GM12878 (cell line): ENCODE results near the gene PDE6A.

ENCODE experiments used
- ASH2L ChIP-seq: fragments of 300-600, 200-600 bp; sonication (generic); IDR thresholded peaks from 2 replicates; pipeline ENCODE4 v1.6.1; 2017; ENCODE audit warnings: low read depth, mild to moderate bottlenecking, borderline replicate concordance
- CREB1 ChIP-seq: IDR thresholded peaks from 2 replicates; pipeline ENCODE4 v1.6.1; 2012; ENCODE audit warnings: low read depth, mild to moderate bottlenecking, inconsistent platforms
- CTCF ChIP-seq, 3 experiments: IDR thresholded peaks in 2 of 3; conservative IDR thresholded peaks in 1 of 3; 2 replicates each; pipeline ENCODE4 v1.5.1; 2011; ENCODE audit warnings: low read depth in 3 of 3, low read length in 3 of 3, mild to moderate bottlenecking in 3 of 3, control low read depth in 2 of 3, moderate library complexity in 2 of 3, inconsistent platforms in 1 of 3, mixed read lengths in 1 of 3; ENCODE audit not compliant: control insufficient read depth in 2 of 3, insufficient read depth in 1 of 3; ENCODE audit errors: extremely low read depth in 1 of 3
- E2F8 ChIP-seq: fragments of 450-650 bp; IDR thresholded peaks from 2 replicates; pipeline ENCODE4 v1.6.1; 2018; ENCODE audit warnings: mild to moderate bottlenecking, low read depth, moderate library complexity; ENCODE audit not compliant: partially characterized antibody
- ELK1 ChIP-seq: IDR thresholded peaks from 2 replicates; pipeline ENCODE4 v1.6.1; 2012; ENCODE audit warnings: low read depth, low read length, improper control_type of control experiment
- IKZF2 ChIP-seq, 2 experiments: fragments of 450-650 bp; IDR thresholded peaks; 2 replicates each; pipeline ENCODE4 v1.6.1; 2017; ENCODE audit warnings: mild to moderate bottlenecking in 2 of 2, moderate library complexity in 2 of 2
- IRF3 ChIP-seq: fragments of 450-650 bp; IDR thresholded peaks from 2 replicates; pipeline ENCODE4 v1.6.1; 2014; ENCODE audit warnings: mild to moderate bottlenecking
- KAT2A ChIP-seq: conservative IDR thresholded peaks from 2 replicates; pipeline ENCODE4 v1.6.1; 2011; ENCODE audit warnings: low read depth, low read length; ENCODE audit not compliant: control insufficient read depth
- NFYB ChIP-seq: IDR thresholded peaks from 2 replicates; pipeline ENCODE4 v1.6.1; 2011; ENCODE audit warnings: low read depth, mild to moderate bottlenecking, low read length, improper control_type of control experiment, moderate library complexity; ENCODE audit not compliant: insufficient read depth
- POLR2A ChIP-seq: IDR thresholded peaks from 2 replicates; pipeline ENCODE4 v1.6.1; 2011; ENCODE audit warnings: low read depth, mild to moderate bottlenecking, low read length

GRCh38 chr5:149893403-149893931, 51.1 kb downstream of the PDE6A start:
- TF ChIP-seq ASH2L = no peak
- TF ChIP-seq CTCF (IDR thresholded peaks at IDR 0.05 in 2 of 3, conservative IDR thresholded peaks at IDR 0.05 in 1 of 3; ENCODE audit: control insufficient read depth in 2 of 3, extremely low read depth in 1 of 3, insufficient read depth in 1 of 3, low read depth in 3 of 3, low read length in 3 of 3) = no peak
- no peak for TF ChIP-seq IKZF2 (IDR thresholded peaks at IDR 0.05)
- TF ChIP-seq CREB1 = no peak
- TF ChIP-seq IRF3 = no peak
- TF ChIP-seq NFYB = no peak
- no peak for TF ChIP-seq KAT2A
- TF ChIP-seq E2F8 = no peak
- TF ChIP-seq ELK1 = no peak
- TF ChIP-seq POLR2A = no peak
